ENCODE data around the gene ZNF584.

Gene ZNF584

DNA sequence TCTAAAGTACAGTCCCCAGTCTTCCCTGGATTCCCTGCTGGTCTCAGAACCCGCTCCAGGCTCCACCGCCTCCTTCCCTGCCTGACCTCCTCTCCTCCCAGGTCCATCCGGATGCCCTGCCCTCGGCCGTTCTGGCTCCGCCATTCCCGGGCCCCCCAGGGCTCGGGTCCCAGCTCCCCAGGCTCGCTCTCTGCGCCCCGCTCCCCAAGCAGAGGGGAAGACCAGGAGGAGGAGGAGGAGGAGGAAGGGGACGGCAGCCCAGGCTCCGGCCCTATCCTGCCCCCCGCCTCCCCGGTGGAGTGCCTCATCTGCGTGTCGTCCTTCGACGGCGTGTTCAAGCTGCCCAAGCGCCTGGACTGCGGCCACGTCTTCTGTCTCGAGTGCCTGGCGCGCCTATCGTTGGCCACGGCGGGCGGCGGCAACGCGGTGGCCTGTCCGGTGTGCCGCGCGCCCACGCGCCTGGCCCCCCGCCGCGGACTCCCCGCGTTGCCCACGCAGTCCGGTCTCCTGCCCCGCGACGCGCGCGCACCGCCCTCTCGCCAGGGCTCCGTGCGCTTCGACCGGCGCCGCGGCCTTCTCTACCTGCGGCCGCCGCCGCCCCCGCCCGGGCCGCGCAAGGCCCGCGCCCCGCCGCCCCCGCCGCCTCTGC lies 12.3 kb upstream of the ZNF584 start:
- Histone ChIP-seq H3K9ac (ENCODE audit: low read length) (no peak overlapping the region), H3K4me2 (ENCODE audit: low read depth, low read length) (no peak overlapping the region), H4K20me1 (ENCODE audit: insufficient read depth, low read length) (no peaks in the 10 kb centered on the region), H3K9me3 (replicated peaks; ENCODE audit: insufficient read depth, low read length) (no peaks in the 10 kb centered on the region), H3K27ac (ENCODE audit: low read length) (no peak overlapping the region), H3K79me2 (ENCODE audit: low read length) (peaks cover 7% of the 10 kb centered on the region; the same call in 1 of the 2 replicates), H3F3A (ENCODE audit: insufficient read depth, low read length) (no peaks in the 10 kb centered on the region), H3K4me3 (ENCODE audit: low read length) (no peak overlapping the region), H2AFZ (ENCODE audit: low read length) (no peak overlapping the region), H3K4me1 (ENCODE audit: low read length) (no peaks in the 10 kb centered on the region), H3K27me3 (replicated peaks; ENCODE audit: insufficient read depth, low read length) (no peaks in the 10 kb centered on the region), H3K9me2 (replicated peaks; ENCODE audit: insufficient read depth, low read length) (no peaks in the 10 kb centered on the region), H3K36me3 (replicated peaks; ENCODE audit: insufficient read depth, low read length) (no peaks in the 10 kb centered on the region; the same call in 1 of the 2 replicates)
- TF ChIP-seq, protein P1, sequence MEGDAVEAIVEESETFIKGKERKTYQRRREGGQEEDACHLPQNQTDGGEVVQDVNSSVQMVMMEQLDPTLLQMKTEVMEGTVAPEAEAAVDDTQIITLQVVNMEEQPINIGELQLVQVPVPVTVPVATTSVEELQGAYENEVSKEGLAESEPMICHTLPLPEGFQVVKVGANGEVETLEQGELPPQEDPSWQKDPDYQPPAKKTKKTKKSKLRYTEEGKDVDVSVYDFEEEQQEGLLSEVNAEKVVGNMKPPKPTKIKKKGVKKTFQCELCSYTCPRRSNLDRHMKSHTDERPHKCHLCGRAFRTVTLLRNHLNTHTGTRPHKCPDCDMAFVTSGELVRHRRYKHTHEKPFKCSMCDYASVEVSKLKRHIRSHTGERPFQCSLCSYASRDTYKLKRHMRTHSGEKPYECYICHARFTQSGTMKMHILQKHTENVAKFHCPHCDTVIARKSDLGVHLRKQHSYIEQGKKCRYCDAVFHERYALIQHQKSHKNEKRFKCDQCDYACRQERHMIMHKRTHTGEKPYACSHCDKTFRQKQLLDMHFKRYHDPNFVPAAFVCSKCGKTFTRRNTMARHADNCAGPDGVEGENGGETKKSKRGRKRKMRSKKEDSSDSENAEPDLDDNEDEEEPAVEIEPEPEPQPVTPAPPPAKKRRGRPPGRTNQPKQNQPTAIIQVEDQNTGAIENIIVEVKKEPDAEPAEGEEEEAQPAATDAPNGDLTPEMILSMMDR (IDR thresholded peaks at IDR 0.05; ENCODE audit: low read length) = no peak
- TF ChIP-seq EZH2 (optimal IDR thresholded peaks at IDR 0.05; ENCODE audit: low read depth, low read length) = no peak
- no peak for TF ChIP-seq EZH2phosphoT487 (IDR thresholded peaks at IDR 0.05; ENCODE audit: low read length)
- DNase-seq = no peak

DNA sequence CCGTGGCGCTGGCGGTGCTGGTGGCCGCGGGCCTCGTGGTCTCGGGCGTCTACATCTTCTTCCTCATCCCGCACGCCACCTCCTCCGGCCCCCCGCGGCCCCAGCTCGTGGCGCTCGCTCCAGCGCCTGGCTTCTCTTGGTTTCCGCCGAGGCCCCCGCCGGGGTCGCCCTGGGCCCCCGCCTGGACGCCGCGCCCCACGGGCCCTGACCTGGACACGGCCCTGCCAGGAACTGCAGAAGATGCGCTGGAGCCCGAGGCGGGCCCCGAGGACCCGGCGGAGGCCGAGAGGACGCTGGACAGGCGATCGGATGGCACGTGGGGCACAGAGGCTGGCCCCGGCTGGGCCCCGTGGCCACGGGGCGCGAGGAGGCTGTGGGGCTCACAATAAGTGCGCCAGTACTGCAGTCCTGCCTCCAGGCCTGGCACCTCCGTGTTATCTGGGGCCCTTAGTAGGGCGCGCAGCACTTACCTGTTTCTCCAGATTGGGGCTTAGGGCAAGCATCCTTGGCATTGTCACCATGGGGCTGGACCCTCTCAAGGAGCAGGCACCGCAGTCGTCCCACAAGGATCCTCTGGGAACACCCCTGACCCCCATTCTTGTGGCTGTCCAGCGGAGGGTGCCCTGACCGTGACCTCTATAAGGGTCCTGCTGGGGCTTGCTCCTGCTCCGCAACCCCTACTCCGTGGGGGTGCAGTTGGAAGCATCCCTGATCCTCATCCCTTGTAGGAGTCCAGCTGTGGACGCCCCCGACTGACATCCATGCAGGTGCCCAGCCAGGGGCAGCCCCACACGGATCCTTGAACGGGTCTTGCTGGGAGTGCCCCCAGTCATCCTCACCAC lies 11.5 kb upstream of the ZNF584 start:
- Histone ChIP-seq H3K27ac (ENCODE audit: low read length) (no peak overlapping the region), H3K4me1 (ENCODE audit: low read length) (no peaks in the 10 kb centered on the region), H2AFZ (ENCODE audit: low read length) (no peak overlapping the region), H3K4me2 (ENCODE audit: low read depth, low read length) (no peak overlapping the region), H4K20me1 (ENCODE audit: insufficient read depth, low read length) (no peaks in the 10 kb centered on the region), H3K9me2 (replicated peaks; ENCODE audit: insufficient read depth, low read length) (no peaks in the 10 kb centered on the region), H3K36me3 (replicated peaks; ENCODE audit: insufficient read depth, low read length) (no peaks in the 10 kb centered on the region; the same call in 1 of the 2 replicates), H3K9me3 (replicated peaks; ENCODE audit: insufficient read depth, low read length) (no peaks in the 10 kb centered on the region), H3F3A (ENCODE audit: insufficient read depth, low read length) (no peaks in the 10 kb centered on the region), H3K79me2 (ENCODE audit: low read length) (peaks cover 7% of the 10 kb centered on the region; the same call in 1 of the 2 replicates), H3K9ac (ENCODE audit: low read length) (no peak overlapping the region), H3K27me3 (replicated peaks; ENCODE audit: insufficient read depth, low read length) (0 out of 2 replicates have a peak, but pooled peaks cover under 1% of the 10 kb centered on the region), H3K4me3 (ENCODE audit: low read length) (no peak overlapping the region)
- DNase-seq = no peak
- TF ChIP-seq, protein P1 (IDR thresholded peaks at IDR 0.05; ENCODE audit: low read length) = no peak
- TF ChIP-seq EZH2 (optimal IDR thresholded peaks at IDR 0.05; ENCODE audit: low read depth, low read length) = no peak
- TF ChIP-seq EZH2phosphoT487 (IDR thresholded peaks at IDR 0.05; ENCODE audit: low read length) = no peak

DNA sequence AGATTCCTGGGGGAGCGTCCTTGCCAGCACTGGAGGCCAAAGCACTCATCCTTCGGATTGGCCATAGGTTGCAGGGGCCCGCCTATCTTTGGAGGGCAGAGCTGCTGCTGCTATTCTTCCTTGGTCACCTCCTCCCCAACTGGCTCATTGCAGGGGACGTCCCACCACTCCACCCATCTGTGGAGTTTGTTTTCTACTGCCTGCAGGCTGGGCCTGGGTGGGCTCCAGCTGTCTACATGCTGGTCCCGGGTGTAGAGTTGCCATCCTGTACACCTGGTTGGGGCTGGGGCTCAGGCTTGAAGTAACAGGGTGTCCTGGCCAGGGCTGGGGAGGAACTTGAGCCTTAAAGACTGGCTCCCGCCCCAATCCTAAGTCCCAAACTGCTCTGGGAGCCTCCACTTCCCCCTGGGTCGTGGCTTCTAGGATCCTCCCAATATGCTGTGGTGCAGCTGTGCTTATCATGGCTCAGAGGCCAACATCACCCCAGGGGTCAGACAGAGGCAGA lies 10.9 kb upstream of the ZNF584 start:
- Histone ChIP-seq H4K20me1 (ENCODE audit: insufficient read depth, low read length) (no peaks in the 10 kb centered on the region), H3K9ac (ENCODE audit: low read length) (no peak overlapping the region), H3K4me1 (ENCODE audit: low read length) (no peaks in the 10 kb centered on the region), H3F3A (ENCODE audit: insufficient read depth, low read length) (no peaks in the 10 kb centered on the region), H3K9me2 (replicated peaks; ENCODE audit: insufficient read depth, low read length) (no peaks in the 10 kb centered on the region), H3K79me2 (ENCODE audit: low read length) (peaks cover 4% of the 10 kb centered on the region; the same call in 1 of the 2 replicates), H3K9me3 (replicated peaks; ENCODE audit: insufficient read depth, low read length) (no peaks in the 10 kb centered on the region), H2AFZ (ENCODE audit: low read length) (no peak overlapping the region), H3K36me3 (replicated peaks; ENCODE audit: insufficient read depth, low read length) (no peaks in the 10 kb centered on the region; the same call in 1 of the 2 replicates), H3K4me2 (ENCODE audit: low read depth, low read length) (no peak overlapping the region), H3K4me3 (ENCODE audit: low read length) (no peak overlapping the region), H3K27ac (ENCODE audit: low read length) (no peak overlapping the region), H3K27me3 (replicated peaks; ENCODE audit: insufficient read depth, low read length) (peaks cover 5% of the 10 kb centered on the region; the same call in 1 of the 2 replicates)
- no peak for DNase-seq
- TF ChIP-seq EZH2phosphoT487 (IDR thresholded peaks at IDR 0.05; ENCODE audit: low read length) (no peak), EZH2 (optimal IDR thresholded peaks at IDR 0.05; ENCODE audit: low read depth, low read length) (no peak)
- TF ChIP-seq, protein P1 (IDR thresholded peaks at IDR 0.05; ENCODE audit: low read length) = no peak
